GM21447 (cell line): Measurements from ENCODE around the gene ZNF296.

Experiments used
- ATAC-seq: cut with Tn5 transposase; IDR thresholded peaks from one replicate; pipeline ENCODE4 v1.9.1; 2021; ENCODE audit not compliant: unreplicated experiment

Gene ZNF296

DNA sequence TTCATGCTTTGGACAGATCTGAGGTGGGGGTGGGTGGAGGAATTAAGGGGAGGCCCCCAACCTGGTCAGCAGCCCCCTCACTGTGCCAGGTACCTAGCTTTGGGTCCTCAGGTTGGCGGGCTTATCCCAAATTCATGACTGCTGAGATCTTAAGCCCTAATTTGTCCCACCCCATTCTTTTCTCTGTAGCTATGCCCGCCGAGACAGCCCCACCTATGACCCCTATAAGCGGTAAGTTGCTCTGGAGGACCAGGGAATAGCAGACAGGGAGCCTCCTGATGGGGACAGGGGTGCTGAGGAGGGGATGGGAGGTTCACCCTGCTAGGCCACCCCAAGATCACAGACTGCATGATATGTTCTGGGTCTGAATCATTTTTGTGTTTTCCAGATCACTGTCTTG, 14.3 kb downstream of the ZNF296 start:
- no peak for ATAC-seq

DNA sequence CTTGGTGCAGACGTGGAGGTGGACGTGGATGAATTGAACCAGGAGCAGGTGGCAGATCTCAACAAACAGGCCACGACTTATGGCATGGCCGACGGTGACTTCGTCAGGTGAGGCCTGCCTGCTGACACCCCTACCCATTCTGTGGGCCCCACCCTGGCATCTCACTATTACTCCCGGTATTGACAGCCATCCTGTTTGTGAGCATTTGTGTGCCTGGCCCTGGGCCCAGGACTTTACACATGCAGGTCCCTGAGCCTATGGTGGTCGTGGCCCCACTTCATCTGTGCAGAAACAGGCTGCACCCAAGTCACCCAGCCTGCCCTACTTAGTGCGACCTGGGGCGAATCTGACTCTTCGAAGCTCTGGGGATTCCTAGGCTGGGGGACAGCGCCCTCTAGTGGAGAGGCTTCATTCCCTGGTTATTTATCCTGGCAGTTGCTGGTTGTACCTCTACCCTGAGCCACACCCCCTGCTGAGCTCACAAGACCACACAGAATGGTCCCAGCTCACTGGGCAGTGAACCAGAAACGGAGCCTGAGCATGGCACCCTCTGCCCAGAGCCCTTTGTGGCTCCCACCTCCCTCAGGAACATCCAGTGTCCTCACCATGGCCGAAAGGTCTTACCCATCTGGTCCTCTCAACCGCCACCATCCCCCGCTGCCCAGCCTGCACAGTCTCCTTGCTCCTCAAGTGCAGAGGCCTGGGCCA, 16.9 kb downstream of the ZNF296 start:
- no peak for ATAC-seq

DNA sequence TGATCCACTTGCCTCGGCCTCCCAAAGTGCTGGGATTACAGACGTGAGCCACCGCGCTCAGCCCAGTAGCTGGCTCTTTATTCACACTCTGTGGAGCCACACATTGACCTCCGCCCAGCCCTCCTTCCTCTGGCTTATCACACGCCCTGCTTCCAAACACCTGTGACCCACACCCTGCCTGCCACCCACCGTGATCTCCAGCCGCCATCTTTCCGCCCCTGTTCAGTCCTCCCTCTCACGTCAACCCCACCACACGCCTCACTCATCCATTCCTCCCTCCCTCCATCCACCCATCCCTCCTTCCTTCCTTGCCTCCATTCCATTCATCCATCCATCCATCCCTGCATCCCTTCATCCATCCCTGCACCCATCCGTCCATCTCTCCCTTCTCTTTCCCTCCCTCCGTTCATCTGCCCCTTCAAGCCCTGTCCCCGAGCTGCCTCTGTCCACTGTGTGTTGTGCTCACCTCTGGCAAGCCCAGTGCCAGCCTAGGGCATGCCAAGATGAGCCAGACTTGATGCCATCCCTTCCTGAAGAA, 17.6 kb downstream of the ZNF296 start:
- no peak for ATAC-seq

DNA sequence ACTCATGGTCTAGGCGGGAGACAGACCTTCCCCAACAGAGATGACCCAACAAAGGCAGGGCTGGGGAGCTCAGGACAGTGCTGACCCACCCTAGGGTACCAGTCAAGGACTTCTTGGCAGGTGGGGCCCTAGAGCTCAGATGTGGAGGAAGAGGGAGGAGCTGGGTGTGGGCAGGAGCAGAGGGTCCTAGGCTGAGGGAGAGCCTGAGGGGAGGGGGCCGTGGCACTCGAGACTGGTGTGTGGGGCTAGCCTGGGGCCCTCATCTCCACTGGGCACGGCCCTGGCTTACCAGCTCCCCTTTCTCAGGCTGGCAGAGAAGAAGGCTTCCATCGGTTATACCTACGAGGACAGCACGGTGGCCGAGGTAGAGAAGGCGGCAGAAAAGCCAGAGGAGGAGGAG, 18.8 kb downstream of the ZNF296 start:
- ATAC-seq, result no peak

DNA sequence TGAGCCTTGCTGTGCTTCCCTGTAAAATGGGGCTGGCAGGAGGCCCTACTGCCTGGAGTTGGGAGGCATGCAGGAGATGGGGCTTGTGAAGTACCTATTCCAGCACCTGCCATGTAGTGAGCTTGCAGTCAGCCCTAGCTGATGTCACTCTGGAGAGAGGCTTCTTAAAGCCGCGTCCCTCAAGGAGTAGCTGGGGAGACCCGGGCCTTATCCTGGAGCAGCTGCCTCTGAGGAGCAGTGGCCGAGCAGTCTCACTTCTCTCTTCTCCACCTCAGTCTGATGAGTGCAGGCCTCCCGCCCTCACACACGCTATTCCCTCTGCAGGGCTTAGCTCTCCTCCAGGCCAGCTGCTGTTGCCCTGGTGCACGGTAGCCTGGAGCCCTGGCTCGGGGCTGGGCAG, 19.4 kb downstream of the ZNF296 start:
- ATAC-seq, result no peak

DNA sequence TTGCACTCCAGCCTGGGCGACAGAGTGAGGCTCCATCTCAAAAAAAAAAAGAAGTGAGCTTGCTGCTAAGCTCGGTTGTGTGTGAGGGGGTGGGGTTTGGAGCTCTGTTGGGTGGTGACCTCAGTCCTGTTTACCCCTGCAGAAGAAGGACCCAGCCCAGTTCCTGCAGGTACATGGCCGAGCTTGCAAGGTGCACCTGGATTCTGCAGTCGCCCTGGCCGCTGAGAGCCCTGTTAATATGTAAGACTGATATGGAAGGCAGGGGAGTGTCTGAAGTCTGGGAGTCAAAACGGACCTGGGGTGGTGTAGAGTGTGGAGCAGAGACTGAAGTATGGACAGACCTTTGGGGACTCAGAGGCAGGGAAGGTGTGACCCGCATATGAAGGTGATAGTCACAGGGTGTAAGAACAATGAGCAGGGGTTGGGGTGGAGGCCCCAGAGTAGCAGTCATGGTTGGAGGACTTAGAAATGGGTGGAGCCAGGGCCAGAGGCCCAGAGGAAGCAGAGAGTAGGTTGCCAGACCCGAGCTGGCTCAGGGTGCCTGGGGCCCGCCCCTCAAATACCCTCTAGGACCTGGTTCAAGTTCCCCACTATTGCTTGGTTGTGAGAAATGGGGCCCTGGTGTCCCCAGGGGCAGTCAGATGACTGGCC, 24.2 kb downstream of the ZNF296 start:
- no peak for ATAC-seq

DNA sequence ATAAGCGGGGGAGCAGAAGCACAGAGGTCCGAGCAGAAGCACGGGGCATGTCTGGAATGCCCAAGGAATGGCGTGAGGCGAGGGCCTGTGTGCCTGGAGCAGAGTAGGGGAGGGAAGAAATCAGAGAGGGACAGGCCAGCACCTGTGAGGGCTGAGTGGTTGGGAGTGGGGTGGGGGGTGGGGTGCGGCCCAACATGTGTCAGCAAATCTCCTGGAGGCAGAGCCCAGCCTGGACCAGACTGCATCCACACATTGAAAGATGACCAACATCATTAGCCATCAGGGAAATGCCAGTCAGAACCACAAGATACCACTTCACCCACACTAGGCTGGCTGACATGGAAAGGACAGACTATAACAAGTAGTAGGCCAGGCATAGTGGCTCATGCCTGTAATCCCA, 26.2 kb downstream of the ZNF296 start:
- ATAC-seq, result no peak

DNA sequence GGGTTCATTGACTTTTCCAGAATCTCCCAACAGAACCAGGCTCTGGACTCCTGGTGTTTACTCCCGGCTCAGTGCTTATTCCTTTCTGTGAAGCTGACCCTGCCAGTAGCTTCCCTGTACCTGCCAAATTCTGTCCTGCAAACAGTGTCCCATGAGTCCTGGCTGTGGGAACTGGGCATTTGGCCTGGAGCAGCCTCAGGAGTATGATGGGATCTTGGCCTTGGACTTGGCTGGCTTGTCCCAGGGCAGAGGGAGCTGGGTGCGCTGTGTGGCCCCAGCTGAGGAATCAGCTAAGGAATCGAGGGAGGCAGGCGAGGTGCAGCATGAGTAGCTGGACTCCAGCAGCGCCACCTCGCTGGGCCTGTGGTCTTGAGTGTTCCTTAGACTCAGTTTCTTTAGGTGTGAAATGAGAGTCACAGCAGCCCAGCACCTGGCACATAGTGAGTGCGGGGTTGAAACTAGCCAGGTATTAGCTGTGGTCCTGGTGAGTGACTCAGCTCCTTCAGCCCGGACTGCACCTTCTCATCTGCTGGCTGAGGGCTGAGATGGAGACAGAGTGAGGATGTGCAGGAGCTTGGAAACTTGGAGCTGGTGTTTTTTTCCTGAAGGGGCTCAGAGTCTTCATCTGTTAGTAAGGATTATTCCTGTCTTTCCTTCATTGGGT, 27.1 kb downstream of the ZNF296 start:
- no peak for ATAC-seq

DNA sequence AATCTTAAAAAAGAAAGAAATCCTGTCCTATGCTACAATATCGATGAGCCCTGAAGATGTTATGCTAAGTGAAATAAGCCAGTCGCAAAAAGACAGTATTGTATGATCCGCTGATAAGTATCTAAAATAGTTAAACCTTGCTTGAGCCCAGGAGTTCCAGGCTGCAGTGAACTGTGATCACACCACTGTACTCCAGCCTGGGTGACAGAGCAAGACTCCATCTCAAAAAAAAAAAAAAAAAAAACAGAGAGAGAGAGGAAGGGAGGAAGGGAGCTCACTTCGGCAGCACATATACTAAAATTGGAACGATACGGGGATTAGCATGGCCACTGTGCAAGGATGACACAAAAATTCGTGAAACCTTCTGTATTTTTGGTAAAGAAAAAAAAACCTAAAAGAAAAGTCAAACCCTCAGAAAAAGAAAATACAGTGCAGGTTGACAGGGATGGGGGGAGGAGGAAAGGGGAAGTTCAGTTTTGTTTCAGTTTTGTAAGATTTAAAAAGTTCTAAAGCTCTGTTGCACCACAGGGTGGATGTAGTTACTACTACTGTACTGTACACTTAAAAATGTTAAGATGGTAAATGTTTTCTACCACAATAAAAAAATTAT, 29.0 kb downstream of the ZNF296 start:
- peak; percentile 58 for ATAC-seq

DNA sequence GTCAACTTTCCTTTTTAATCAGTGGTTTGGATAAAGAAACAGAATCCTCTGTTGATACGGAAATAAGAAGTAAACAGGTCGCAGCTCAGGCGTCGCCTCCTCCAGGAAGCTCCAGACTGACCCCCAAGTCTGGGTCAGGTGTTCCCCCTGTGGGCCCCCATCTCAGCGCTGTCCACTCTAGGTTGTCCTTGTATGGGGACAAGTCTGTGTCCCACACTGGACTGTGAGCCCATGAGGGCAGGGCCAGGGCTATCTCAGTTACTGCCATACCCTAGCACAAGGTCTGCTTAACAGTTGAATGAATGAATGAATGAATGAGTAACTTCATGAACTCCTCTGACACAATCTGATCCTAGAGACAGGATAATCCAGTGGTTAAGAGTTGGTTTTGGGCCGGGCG, 29.9 kb downstream of the ZNF296 start:
- ATAC-seq, result no peak

DNA sequence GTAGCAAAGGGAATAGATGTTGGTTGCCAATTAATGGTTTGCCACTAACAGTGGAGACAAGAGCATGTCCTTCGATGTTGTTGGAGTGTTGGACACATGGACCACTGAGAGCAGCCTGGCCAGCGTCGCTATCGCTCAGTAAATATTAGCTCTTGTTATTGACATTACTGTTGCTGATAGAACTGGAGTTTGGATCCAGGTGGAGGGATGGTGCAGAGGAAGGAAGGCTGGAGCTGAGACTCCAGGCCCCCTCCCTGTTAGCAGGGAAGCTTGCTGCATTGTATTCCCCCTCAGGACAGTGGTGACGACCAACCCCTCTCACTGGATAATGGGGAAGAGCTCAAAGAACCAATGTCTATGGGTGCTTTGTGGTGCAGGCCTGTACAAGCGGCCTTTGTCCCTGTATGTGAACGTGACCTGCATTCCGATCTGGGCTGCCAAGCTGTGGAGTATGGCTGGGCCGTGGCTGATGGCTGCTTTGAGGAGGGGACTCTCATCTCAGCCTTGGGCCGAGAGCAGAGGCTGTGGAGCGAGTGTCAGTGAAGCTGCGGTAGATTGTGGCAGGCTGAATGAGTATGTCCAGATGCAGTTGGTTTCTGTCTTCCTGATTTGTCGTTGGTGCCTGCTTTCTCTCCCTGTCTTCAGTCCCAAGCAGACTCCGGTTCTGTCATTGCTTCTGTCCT, 30.5 kb downstream of the ZNF296 start:
- no peak for ATAC-seq

DNA sequence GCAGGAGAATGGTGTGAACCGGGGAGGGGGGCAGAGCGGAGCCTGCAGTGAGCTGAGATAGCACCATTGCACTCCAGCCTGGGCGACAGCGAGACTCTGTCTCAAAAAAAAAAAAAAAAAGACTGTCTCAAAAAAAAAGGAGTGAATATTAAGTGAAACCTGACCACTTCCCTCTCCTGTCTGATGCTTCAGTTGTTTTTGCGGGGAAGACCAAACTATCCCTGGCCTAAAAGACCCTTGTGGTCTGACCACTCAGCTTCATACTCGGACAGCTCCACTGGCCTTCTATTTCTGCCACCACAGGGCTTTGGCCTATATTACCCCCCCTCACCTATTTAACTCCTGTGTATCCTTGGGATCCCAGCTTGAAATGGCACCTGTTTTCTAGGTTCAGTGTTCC, 35.2 kb downstream of the ZNF296 start:
- ATAC-seq, result no peak

DNA sequence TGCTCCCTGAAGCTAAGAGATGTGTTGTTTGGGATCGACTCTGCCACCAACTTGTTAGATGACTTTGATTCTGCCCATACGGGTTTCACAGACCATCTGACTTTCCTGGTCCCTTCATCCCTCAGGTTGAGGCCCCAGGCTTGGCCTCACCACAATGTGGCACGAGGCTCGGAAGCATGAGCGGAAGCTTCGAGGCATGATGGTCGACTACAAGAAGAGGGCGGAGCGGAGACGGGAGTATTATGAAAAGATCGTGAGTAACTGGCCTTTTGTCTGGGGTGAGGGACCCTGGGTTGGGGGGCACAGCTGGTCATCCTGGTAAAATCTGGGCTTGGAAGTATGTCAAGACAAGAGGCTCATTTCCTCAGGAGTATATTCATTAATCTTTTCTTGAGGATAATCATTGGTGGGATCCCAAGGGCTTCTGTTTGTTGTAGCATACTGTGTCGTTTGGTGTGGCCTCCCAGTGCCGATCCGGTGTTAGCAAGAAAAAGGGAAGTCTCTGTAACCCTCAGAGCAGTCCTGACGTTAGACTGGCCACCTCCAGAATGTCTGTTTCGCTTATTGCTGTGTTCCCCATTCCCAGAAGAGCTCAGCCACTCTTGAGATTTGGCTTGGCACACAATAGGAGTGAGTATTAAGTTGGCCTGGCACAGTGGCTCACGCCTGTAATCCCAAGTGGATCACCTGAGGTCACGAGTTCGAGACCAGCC, 36.1 kb downstream of the ZNF296 start:
- no peak for ATAC-seq

DNA sequence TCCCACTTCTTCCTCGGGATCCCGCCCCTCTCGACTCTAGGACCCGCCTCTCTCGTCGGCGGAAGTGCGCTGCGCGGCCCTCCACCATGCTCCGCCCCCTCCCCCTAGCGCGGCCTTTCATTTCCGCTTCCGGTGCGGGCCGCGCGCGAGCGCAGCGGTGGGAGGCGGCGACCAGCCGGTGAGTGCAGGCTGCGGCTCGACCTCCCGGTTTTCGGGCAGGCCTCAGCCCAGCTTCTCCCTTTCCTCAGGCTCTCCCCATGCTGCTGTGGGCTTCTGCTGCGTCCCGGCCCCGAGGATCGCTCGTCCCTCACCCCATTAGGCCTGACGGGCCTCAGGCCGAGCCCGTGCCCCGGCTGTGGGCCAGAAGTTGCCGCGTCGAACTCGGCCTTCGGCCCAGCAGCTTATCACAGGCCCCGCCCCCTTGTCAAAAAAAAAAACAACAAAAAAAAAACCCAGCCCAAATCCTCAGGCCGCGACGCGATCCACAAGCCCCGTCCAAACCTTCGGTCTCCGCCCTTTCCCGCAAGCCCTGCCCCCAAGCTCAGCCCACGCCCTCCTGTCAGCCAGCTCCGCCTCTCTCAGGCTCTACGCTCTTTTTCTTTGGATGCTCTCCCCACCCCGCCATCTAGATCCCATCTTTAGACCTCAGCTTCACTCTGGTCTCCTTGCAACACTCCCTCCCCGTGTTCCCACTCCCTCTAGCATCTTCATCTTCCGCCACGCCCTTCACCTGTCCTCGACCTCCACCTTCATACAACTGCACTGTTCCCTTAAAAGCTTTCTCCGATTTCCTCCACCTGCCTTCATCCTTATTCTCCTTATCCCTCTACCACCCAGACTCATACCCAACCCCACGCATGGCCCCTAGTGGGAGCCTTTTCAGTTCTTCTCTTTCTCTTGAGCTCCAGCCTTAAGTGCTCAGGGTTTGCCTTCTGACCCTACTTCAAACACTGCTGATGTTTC, 37.1 kb downstream of the ZNF296 start, which contains the start of gene CLASRP:
Gene CLASRP (plus strand): TSS at position 115 of the 963 bp plus-strand sequence. CDS start 1,168 bp downstream, outside the sequence.
- ATAC-seq, result peak; percentile 87

DNA sequence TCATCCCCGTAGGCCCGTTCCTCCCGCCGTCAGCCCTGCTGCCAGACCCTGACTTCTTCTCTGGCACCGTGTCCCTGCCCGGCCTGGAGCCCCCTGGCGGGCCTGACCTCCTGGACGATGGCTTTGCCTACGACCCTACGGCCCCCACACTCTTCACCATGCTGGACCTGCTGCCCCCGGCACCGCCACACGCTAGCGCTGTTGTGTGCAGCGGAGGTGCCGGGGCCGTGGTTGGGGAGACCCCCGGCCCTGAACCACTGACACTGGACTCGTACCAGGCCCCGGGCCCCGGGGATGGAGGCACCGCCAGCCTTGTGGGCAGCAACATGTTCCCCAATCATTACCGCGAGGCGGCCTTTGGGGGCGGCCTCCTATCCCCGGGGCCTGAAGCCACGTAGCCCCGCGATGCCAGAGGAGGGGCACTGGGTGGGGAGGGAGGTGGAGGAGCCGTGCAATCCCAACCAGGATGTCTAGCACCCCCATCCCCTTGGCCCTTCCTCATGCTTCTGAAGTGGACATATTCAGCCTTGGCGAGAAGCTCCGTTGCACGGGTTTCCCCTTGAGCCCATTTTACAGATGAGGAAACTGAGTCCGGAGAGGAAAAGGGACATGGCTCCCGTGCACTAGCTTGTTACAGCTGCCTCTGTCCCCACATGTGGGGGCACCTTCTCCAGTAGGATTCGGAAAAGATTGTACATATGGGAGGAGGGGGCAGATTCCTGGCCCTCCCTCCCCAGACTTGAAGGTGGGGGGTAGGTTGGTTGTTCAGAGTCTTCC, 38.7 kb downstream of the ZNF296 start:
- no peak for ATAC-seq

DNA sequence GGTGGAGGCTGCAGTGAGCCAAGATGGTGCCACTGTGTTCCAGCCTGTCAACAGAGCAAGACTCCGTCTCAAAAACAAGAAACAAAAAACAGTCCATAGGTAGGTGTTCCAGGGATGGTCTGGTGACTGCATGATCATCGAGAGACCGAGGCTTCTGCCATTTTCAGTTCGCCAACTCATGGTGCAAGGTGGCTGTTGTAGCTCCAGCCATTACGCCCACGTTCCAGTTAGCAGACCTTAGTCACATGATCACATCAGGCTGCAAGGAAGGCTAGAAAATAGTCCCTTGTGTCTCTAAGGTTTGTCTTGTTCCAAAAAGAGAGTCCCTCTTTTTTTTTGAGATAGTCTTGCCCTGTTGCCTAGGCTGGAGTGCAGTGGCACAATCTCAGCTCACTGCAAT, 40.5 kb downstream of the ZNF296 start:
- ATAC-seq, result no peak

DNA sequence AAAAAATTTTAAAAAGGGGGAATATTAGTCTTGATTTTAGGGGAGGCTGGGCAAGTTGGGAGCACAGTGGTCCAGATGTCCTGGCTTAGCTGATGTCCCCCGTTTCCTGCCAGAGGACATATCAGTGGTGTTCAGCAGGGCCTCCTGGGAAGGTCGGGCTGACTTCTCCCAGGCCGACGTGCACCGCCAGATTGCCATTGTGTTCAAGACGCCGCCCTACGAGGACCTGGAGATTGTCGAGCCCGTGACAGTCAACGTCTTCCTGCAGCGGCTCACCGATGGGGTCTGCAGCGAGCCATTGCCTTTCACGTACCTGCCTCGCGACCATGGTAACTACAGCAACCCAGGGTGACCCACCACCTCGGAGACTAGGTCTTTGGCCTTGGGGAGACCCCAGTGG, 43.9 kb downstream of the ZNF296 start:
- ATAC-seq, result no peak

DNA sequence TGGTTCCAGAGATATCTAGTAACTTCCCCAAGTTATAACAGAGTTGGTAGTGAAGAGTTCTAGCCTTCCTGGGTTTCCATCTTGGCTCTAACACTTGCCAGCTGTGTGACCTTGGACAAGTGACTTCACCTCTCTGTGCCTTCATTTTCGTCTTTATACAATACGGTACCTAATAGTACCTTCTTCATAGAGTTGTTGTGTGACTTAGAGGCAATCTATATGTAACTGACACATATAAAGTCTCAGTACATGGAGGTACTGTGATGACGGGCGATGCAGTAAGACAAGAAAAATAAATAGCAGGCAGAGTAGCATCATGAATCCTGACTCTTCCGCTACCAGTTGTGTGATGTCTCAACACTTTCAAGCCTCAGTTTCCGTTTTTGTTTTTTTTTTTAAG, 45.5 kb downstream of the ZNF296 start:
- ATAC-seq, result no peak
